GM23248 (cell line): ENCODE measurements around the gene SCML2.

Source experiments
- EZH2 ChIP-seq: fragments of 200-600 bp; sonication (generic); IDR thresholded peaks from 2 replicates; pipeline ENCODE4 v1.6.1; 2018; ENCODE audit warnings: antibody characterized with exemption, mild to moderate bottlenecking; ENCODE audit not compliant: insufficient read depth, poor library complexity, severe bottlenecking
- EZH2phosphoT487 ChIP-seq: fragments of 200-600 bp; sonication (generic); IDR thresholded peaks from 2 replicates; pipeline ENCODE4 v1.6.1; 2018; ENCODE audit warnings: antibody characterized with exemption, moderate library complexity, mild to moderate bottlenecking, low read depth; ENCODE audit not compliant: insufficient read depth

- TF ChIP-seq EZH2 (no peak), EZH2phosphoT487 (no peak)
Measured at GRCh38 chrX:18271309-18271708, 83.2 kb downstream of the SCML2 start.
